WI38 (cell line): Measurements from ENCODE around the gene PPM1E.

Source experiments
- H3K4me3 ChIP-seq: 2 replicates; pipeline ENCODE4 v1.5.1; 2011; ENCODE audit warnings: low read depth, mild to moderate bottlenecking, control low read depth, low read length
- TF ChIP-seq, protein P1 (sequence below): IDR thresholded peaks from 2 replicates; pipeline ENCODE4 v1.5.1; 2012; ENCODE audit warnings: low read depth, mild to moderate bottlenecking, control low read depth, low read length

The PPM1E gene

DNA sequence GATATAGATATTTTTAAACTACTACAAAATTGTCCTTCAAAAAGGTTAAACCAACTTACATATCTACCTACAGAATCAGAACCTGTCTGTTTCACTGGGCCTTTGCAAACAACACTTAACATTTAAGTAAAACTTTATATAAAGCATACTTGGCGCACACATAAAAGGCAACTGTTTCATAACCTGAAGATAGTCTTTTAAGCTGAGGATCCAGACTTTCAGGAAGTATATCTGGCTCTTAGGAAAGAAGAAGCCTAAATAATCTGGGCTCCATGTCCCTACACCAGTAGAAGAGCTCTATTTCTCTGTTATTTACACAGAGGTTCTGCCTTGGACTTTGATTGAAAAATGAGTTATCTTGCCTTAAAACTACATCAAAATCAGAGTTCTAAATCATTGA lies 275.2 kb downstream of the PPM1E start:
- no peak overlapping the region for H3K4me3 ChIP-seq
- TF ChIP-seq, protein P1, sequence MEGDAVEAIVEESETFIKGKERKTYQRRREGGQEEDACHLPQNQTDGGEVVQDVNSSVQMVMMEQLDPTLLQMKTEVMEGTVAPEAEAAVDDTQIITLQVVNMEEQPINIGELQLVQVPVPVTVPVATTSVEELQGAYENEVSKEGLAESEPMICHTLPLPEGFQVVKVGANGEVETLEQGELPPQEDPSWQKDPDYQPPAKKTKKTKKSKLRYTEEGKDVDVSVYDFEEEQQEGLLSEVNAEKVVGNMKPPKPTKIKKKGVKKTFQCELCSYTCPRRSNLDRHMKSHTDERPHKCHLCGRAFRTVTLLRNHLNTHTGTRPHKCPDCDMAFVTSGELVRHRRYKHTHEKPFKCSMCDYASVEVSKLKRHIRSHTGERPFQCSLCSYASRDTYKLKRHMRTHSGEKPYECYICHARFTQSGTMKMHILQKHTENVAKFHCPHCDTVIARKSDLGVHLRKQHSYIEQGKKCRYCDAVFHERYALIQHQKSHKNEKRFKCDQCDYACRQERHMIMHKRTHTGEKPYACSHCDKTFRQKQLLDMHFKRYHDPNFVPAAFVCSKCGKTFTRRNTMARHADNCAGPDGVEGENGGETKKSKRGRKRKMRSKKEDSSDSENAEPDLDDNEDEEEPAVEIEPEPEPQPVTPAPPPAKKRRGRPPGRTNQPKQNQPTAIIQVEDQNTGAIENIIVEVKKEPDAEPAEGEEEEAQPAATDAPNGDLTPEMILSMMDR = no peak
